GM10248 (cell line): ENCODE results near the gene RNF114.
A peak's percentile ranks its signal among the peaks of the same experiment; 100 is the strongest.
"Not testable (repeated sequence)": the region's sequence is repeated elsewhere in the genome, so short reads cannot be mapped to it uniquely, and the experiment has no call there.

ENCODE experiments used
- CTCF ChIA-PET: fragments of 300-600 bp; sonication (Branson Sonifier 250); formaldehyde crosslinking; extraction: SDS; loops from one replicate; lab custom pipeline; 2021; ENCODE audit warnings: antibody characterized with exemption; lab: Yijun Ruan, JAX
- POLR2A ChIA-PET: fragments of 350-650 bp; sonication (Branson Sonifier 250); formaldehyde crosslinking; extraction: SDS; loops from one replicate; lab custom pipeline; 2020; ENCODE audit warnings: antibody characterized with exemption; lab: Yijun Ruan, JAX
- DNase-seq: peaks from one replicate; pipeline ENCODE4 v3.0.0; 2012; ENCODE audit errors: extremely low spot score
- CTCF ChIP-seq: IDR thresholded peaks from 2 replicates; pipeline ENCODE4 v1.5.1; 2012; ENCODE audit warnings: mild to moderate bottlenecking, low read depth; ENCODE audit errors: extremely low read depth, missing control alignments, control extremely low read depth

The RNF114 gene

GRCh38 chr20:49995586-49995985, 59.4 kb downstream of the RNF114 start:
- TF ChIP-seq CTCF: no peak
- no peak for DNase-seq
- CTCF ChIA-PET: interaction anchor here (1.6 kb wide), 1 partner anchor 76 kb away, joined by 4 read pairs; no protein-coding TSS in a partner anchor
- POLR2A ChIA-PET: no interaction called here

- ChIA-PET CTCF (interaction anchor here (0.6 to 1.5 kb wide), 5 partner anchors 10 to 72 kb away, joined by 3 to 7 read pairs (median 4); no protein-coding TSS in a partner anchor), POLR2A (interaction anchor here (1.5 kb wide), 1 partner anchor 15 kb away, joined by 5 read pairs; the partner anchor contains the start of gene SNAI1)
- DNase-seq: not testable (repeated sequence)
These were observed 62.4 kb downstream of the RNF114 start for GRCh38 chr20:49998478-49999188.

- peak; percentile 71 for DNase-seq
- ChIA-PET CTCF (interaction anchor here (0.6 to 1.5 kb wide), 5 partner anchors 11 to 72 kb away, joined by 3 to 7 read pairs (median 4); no protein-coding TSS in a partner anchor), POLR2A (interaction anchor here (1.5 kb wide), 1 partner anchor 16 kb away, joined by 5 read pairs; the partner anchor contains the start of gene SNAI1)
- no peak for TF ChIP-seq CTCF
These were observed 63.1 kb downstream of the RNF114 start for GRCh38 chr20:49999329-49999728.

GRCh38 chr20:50000548-50001222, 64.5 kb downstream of the RNF114 start:
- ChIA-PET CTCF (interaction anchor here (1.6 to 2.4 kb wide), 4 partner anchors 19 to 85 kb away, joined by 4 to 13 read pairs (median 6); no protein-coding TSS in a partner anchor), POLR2A (interaction anchor here (1.5 kb wide), 1 partner anchor 17 kb away, joined by 5 read pairs; the partner anchor contains the start of gene SNAI1)
- DNase-seq: not testable (repeated sequence)

- CTCF ChIA-PET: interaction anchor here (1.2 to 3.8 kb wide), 5 partner anchors 20 to 84 kb away, joined by 3 to 15 read pairs (median 5); no protein-coding TSS in a partner anchor
- POLR2A ChIA-PET: no interaction called here
- no peak for TF ChIP-seq CTCF
- no peak for DNase-seq
These were observed 65.7 kb downstream of the RNF114 start for GRCh38 chr20:50001784-50002311.

GRCh38 chr20:50003253-50003656, 67.1 kb downstream of the RNF114 start:
- ChIA-PET CTCF (interaction anchor here (3.8 to 5.6 kb wide), 2 partner anchors 24 to 68 kb away, joined by 15 to 21 read pairs; no protein-coding TSS in a partner anchor), POLR2A (no interaction called here)
- TF ChIP-seq CTCF: no peak
- no peak for DNase-seq
